NCI-H524 (cell line): Measurements from ENCODE around the gene CPZ.

Experiments used
- DNase-seq, 2 experiments: peaks; one replicate each; lab custom pipeline; 2025; lab: John Stamatoyannopoulos, UW

Gene CPZ

DNA sequence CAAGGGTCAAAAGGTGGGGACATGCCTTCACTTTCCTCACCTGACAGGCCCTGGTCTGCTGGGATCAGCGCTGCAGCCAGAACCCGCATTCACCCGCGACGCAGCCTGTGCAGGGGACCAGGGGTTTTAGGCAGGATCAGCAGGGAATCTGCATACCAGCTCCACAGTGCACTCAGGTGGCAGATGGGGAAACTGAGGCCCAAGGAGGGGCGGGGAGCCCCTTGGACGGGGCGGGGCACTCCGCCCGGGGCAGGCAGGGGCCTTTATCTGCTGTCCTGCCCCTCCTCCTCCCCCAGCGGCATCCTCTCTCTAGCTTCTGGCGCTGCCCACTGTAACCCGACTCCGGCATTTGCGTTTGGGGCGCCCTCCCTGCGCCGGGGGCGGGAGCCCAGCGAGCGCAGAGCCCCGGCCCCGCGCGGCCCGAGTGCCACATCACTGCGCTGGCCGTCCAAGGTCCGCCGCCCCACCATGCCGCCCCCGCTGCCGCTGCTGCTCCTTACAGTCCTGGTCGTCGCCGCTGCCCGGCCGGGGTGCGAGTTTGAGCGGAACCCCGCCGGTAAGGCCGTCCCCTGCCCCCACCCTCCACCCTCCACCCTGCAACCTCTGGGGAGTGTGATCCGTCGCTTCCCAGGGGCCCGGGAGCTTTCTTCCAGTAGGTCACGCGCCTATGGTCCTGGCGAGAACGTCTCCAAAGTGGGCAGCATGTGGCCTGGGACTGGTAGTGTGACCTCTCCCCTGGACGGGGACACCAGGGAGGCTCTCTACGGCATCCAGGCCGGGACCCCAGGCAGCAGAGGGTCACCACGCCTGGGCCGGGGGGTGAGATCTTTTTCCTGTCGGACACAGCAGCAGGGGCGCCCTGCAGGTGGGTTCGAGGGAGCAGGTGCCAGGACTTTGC, at the start of gene CPZ:
CPZ (plus strand) TSS at position 400 of the 898 bp plus-strand sequence; CDS start at position 469, 69 bp downstream.
- peak in 1 of 2 experiments; percentile 27 for DNase-seq

DNA sequence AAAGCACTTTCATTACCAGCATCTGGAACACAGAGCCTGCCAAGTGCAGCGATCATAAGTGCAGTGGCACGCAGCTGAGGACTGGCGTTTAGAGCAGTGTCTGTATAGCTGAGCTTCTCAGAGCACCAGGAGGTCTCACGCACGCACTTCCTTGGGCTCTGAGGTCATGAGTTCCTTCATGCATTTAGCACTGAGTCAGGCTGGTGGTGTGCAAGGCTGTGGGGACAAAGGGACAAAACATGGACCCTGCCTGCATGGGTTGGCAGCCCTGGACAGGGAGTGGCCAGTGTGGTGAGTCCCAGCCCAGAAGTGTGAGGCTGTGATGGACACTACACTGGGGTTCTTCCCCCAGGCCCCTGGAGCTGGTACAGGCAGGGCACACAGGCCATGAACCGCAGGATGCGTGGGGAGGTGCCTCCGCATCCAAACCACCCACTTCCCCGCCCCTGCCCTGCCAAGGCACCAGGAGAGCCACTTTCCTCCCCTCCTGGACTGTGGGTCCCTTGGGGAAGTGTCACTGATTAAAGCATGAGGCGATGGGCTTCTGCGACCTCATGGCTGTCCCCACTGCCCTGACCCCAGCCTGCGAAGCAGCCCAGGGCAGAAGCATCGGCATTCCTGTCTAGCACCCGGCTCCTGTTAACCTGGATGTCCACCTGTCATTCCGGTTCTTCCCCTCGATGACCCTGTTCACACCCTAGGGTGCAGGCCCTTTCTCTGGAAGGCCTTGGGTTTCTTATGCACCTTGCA, 49.6 kb upstream of the CPZ start:
- no peak for DNase-seq

DNA sequence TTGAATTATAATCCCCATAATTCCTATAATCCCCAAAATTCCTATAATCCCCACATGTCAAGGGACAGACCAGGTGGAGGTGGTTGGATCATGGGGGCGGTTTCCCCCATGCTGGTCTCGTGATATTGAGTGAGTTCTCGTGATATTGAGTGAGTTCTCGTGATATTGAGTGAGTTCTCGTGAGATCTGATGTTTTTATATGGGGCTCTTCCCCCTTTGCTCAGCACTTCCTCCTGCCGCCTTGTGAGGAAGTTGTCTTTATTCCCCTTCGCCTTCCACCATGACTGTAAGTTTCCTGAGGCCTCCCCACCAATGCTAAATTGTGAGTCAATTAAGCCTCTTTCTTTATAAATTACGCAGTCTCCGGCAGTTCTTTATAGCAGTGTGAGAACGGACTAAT, 48.9 kb upstream of the CPZ start:
- DNase-seq, result no peak

DNA sequence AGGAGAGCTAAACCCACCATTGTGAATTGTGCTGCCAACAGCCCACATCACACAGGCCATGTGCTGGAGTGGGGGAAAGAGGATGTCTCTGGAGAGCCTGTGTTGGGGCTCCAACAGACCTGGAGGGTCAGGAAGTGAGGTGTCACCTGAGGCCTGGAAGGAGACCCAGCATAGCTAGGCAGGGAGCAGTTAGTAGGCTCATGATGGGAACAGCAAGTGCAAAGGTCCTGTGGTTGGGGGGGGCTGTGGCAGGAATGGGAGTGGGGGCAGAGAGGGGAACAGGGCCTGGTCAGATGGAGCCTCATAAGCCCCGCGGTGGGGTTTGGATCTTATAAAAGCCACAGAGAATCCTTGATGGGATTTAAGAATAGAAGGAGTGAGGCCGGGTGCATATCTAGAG, 48.3 kb upstream of the CPZ start:
- DNase-seq, result no peak

DNA sequence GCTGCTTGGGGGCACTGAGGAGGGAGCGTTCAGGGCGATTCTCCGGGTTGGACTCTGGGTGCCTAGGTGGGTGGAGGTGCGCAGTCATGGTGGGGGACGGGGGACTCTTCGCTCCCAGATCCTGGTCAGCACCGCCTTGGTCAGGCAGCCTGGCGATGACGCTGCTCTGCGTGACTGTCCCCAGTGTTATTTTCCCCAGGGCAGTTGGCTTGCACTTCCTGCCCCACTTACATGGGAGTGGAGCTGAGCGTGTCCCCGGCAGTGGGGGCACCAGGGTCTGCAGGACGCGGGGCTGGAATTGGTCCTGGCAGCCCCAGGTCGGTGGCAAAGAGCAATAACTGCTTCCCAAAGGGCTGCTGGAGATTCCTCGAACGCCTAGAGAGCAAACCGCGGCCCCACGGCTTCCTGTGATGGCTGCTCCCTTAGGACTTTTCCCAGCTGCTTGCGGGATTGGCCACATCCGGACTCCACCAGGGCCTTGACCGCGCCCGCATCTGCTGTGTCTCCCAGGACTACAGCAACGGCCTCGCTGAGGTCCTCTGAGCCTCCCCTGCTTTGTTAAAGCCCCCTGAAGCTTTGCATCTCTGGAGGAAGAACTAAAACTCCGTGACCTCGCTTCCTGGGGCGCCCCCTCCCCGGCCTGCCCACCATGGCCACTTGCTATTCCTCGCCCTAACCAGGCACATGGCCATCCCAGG, 47.7 kb upstream of the CPZ start:
- no peak for DNase-seq

DNA sequence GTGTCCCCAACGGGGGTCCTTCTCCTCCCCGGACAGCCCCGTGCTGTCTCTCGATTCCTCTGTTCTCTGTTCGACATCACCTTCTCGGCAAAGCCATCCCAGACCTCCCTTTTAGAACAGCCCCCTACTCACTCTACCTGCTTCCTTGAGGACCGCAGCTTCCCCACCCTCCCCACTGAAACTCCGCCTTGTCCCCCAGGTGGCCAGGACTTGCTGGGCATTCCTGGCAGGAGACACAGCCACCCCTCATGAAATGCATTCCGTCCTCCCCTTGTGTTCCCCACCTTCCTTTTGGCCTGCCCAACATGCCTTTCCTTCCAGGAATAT, 47.2 kb upstream of the CPZ start:
- DNase-seq, result no peak

DNA sequence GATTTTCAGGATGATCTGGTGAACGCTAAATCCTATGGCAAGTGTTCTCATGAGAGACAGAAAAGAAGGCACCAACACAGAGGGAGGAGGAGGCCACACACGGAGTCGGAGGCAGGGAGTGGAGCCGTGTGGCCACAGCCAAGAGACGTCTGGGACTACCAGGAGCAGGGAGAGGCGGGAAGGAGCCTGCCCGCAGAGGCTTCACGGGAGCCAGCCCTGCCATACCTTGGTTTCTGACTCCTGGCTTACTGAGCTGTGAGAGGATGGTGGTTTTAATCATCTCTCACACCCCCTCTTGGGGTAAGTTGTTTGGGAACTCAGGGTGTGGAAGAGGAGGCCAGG, 45.8 kb upstream of the CPZ start:
- DNase-seq, result no peak

DNA sequence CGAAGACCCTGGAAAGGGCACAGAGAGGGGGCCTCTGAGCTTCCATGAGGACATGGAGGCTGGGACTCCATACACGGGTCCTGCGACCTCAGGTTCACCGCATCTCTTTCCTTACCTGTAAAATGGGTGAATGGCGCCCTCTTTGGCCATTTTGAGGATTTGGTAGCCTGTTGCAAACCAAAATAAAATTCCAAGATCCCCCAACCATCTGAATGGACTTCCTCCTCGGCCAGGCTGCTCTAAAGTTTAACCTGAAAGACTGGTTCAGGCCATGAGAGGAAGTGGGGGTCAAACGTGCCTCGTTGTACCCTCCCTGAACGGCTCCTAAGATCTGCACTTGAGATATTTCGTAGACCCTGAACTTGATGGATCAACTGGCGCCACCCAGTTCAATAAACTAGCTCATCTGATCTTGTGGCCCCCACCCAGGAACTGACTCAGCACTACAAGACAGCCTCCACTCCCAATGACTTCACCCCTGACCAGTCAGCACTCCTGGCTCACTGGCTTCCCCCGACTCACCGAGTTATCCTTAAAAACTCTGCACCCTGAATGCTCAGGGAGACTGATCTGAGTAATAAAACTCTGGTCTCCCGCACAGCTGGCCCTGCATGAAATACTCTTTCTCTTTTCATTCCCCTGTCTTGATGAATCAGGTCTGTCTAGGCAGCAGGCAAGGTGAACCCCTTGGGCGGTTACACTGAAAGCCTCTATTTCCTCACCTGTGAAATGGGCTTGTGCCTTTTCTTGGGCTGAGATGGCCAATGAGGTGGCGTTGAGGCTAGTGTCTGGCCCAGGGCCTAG, 45.3 kb upstream of the CPZ start:
- peak in 1 of 2 experiments; percentile 31 for DNase-seq

DNA sequence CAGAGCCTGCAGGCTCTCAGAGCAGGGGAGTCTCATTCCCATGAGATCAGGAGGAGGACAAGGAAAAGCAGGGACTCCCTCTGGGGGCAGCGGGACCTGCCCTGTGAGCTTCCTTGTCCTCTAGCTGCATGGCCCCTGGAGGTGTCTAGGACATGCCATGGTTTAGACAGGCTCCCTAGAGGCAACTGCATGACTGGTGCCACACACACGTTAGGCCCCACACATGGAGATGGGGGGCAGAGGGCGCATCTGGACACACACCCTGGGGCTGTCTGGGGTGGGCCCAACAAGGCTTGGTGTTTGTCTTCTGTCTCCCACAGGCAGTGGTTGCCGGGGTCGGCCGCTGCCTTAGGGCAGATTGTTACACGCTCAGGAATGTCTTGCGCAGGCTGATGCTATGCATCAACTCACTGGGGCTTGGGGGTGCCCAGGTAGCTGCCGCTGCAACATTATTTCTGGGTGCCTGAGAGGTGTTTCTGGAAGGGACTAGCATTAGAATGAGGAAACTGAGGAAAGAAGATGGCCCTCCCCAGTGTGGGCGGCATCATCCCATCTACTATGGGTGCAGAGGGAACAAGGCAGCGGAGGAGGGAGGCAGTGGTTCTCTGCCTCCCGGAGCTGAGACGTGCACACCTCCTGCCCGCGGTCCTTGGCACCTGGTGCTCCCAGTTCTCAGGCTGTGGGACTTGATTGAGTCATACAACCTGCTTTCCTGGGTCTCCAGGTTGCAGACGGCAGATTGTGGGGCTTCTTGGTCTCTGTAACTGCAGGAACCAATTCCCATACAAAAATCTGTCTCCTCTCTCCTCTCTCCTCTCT, 44.4 kb upstream of the CPZ start:
- DNase-seq, result peak in 1 of 2 experiments; percentile 10

DNA sequence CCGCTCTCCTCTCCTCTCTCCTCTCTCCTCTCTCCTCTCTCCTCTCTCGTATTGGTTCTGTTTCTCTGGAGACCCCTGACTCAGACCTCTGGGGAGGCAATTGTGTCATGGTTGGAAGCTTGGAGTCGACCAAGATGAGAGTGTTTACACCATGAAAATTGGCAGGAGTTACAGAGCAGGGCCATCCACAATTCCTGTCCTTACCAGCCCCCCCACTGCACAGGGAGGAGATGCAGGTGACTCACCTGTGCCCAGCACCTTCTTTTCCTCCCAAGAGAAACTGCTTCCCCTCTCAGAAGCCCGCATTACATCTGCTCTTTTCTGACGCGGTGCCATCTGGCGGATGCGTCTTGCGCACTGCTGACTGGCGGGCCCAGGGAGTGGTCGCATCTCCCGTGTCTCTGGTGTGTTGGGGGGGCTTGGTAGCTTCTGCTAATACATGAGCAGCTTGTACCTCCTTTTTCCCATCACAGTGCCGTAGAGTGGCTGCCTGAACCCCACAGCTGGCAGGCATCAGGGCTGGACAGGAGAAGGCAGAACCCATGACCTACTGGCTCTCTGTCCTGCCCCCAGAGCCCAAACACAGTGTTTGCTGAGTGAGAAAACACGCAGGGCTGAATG, 43.7 kb upstream of the CPZ start:
- DNase-seq, result peak in 1 of 2 experiments; percentile 20

DNA sequence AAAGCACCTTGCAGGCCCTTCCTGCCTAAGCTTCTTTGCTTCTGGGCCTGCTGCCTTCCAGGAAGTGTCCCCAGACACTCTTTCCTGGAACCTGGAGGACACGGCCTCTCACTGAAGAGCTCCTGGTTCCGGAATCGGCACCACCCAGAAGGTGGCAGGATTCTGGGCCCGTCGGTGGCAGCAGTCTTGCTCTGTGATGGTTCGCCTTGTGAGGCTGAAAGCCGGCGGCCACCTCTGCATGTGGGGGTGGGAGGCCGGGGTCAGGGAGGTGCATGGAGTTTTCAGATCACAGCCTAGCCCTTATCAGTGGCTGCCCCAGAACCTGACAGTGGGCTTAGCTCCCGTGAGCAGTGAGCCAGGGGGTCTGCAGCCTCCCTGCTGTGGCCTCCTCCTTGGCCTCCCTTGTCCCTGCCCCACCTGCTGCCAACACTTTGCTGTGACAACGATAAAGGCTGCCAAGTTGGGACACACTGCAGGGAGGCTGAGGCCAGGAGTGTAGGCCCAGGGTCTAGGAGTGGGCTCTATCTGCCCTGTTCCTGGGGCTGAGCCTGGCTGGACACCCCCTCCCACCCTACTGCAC, 43.1 kb upstream of the CPZ start:
- no peak for DNase-seq

DNA sequence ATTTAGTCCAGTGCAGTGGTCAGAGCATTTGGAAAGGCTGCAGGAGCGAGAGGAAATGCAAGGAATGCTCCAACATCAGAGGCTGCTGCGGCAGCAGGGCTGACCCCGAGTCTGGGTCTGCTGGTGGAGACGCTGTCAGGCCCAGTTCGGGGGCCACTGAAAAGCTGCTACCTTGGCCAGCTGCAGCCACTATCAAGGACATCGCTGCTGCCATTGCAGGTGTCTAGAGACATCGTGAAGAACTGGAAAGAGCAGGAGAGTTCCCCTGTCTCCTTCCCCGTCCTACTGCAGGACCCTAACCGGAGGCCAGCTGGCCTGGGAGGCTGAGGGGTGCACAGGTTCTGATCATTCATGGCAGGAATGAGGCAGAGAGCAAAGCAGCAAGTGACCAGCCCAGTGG, 41.9 kb upstream of the CPZ start:
- DNase-seq, result no peak

DNA sequence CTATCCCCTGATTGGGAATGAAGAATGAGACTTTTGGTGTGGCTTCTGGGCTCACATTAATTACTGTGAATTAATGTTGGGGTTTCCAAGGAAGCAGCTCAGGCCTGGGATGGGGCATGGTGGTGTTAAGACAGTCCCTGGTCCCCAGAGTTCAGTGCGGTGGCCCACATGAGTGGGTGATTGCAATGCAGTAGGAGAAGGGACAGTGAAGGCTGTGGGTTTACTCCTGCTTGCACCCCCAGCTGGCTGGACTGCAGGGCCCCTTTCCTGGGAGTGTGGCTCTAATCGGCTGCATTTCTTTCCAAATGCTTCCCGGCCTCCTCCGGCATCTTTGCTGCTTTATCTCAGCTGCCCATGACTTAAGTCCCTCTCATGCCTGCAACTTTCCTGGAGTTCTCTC, 40.5 kb upstream of the CPZ start:
- DNase-seq, result no peak

DNA sequence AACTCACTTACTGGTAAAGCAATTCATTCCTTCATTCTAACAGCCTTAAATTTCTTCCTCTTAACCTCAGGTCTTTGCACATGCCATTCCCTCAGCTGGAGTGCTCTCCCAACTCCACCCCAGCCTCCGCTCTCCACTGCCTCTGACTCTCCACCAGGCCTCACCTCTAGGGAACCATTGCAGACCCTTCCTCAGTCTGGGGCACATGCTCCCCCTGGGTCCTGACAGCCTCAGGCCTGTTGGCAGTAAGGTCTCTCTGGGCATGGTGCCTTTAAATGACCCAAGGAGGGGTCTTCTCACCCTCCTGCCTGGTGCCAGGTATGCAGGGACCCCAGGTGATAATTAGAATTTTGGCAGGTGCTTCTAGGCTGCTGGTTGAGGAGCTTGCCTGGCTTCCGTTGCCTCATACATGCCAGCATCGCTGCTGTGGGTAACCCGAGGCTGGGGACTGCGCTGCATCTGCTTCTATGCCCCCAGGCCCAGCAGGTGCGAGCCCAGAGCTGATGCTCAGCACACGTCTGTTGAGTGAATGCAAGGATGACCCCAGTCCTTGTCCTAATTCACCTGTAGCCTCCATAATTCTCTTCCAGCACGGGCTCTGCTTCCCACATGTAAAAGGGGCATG, 39.9 kb upstream of the CPZ start:
- no peak for DNase-seq

DNA sequence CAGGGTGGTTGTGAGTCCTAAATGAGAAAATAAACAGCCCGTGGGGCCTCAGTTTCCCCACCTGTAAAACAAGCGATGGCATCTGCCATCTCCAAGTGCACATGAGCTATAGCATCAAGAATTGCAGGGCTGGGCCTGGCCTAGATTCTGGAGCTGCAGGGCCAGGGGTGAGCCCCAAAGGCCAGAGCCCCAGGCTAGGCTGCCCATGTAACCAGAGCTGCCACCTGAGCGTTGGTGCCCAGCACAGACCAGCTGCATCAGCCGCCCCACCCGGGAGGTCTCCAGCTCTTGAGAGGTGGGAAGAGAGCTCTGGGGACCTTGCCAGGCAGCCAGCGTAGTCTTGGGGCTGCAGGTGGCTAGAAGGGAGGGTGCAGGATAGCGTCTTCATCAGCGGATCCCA, 39.3 kb upstream of the CPZ start:
- no peak for DNase-seq

DNA sequence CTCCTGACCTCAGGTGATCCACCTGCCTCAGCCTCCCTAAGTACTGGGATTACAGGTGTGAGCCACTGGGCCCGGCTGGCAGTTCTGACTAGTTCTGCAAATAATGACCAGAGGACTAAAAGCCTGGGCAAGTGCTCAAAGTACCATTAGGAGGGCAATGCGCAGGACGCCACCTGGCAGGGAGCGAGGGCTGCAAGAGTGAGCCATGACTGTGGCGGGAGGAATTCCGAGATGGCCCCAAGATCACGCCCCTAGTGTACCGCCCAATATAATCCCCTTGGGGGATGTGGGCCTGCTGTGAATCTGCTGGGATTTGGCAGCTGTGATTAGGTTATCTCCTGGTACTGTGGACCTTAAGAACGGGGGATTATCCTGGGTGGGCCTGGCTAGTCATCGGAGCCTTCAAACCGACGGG, 38.6 kb upstream of the CPZ start:
- peak; percentile 23 to 44 for DNase-seq

DNA sequence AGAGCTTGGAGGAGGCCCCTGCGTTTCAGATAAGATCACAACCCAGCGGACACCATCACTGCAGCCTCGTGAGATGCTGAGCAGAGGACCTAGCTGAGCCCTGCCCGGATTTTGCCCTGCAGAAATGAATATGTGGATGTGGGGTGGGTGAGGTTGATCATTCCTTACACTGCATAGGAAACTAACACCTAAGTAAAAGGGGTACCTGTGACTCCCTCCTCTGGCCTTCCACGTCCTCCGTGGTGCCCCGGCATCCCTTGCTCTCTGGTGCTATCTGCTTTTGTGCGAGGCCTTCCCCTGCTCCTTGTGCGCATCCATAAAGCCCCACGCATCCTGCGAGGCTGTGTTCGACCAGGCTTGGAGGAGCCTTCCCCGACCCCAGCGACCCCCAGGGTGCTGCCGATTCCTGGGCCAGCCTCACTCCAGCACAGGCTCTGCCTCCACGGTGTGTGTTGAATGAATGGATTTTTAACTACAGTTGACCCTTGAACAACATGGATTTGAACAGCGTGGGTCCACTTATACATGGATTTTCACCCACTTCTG, 37.9 kb upstream of the CPZ start:
- DNase-seq, result no peak

DNA sequence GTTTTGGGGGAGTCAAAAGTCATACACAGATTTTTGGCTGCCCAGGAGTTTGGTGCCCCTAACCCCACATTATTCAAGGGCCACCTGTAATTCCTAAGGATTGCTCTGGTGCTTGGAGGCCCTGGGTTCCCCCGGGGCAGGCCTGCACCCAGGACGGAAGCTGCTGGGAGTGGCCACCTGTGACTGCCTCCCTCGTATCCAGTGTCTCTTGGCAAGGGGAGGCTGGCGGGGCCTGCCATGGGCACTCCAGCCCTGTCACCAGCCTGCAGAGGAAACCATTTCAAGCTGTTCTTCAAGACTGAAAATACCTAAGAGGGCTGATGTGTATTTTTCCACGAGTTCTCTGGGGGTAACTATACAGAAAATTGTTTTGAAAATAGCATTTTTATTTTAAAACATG, 36.8 kb upstream of the CPZ start:
- no peak for DNase-seq

DNA sequence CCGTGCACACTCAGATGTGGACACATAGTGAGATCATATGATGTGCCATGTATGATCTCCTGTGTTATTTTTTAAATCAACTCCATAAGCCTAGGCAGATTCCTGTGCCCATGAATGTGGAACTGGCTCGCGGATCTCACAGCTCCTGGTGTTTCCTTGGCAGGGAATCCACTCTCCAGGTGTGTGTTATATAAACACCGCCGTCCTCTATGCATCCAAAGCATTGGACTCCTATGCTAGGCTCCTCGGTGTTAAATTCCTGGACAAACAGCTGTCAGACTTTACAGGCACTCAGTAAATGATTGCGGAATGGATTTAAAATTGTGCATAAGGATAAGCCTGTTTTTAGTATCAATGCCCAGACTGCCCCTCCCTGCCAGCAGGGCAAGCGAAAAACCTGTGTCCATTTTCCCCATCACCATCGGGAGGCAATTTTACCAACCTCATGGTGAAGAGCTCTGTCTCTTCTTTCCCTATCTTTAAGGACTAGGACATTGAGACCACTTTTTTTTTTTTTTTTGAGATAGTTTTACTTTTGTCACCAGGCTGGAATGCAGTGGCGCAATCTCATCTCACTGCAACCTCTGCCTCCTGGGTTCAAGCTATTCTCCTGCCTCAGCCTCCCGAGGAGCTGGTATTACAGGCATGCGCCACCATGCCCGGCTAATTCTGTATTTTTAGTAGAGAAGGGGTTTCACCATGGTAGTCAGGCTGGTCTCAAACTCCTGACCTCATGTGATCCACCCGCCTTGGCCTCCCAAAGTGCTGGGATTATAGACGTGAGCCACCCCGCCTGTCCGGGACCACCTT, 36.0 kb upstream of the CPZ start:
- peak in 1 of 2 experiments; percentile 45 for DNase-seq
